Mesothelial cell of epicardium (in vitro differentiated cells): ENCODE measurements around the gene NKG7. TPM values are rescaled to one million over a fixed set of nuclear protein-coding genes. Genes with fewer than 3 reads are reported as not detected.

ENCODE experiments used
- DNase-seq, 2 experiments: peaks; one replicate each; pipeline ENCODE4 v3.0.0; 2021; ENCODE audit warnings: low spot score in 2 of 2; ENCODE audit not compliant: unreplicated experiment in 2 of 2
- H3K27ac Mint-ChIP-seq: 2 replicates; pipeline ENCODE4 v1.8.0; 2021; ENCODE audit warnings: mixed read lengths
- H3K27me3 Mint-ChIP-seq: 2 replicates; pipeline ENCODE4 v1.8.0; 2021; ENCODE audit warnings: low read depth, mixed read lengths
- H3K36me3 Mint-ChIP-seq: 2 replicates; pipeline ENCODE4 v1.8.0; 2021; ENCODE audit warnings: mixed read lengths
- H3K4me1 Mint-ChIP-seq: 2 replicates; pipeline ENCODE4 v1.8.0; 2021; ENCODE audit warnings: mixed read lengths
- H3K4me3 Mint-ChIP-seq: 2 replicates; pipeline ENCODE4 v1.8.0; 2021; ENCODE audit warnings: mild to moderate bottlenecking, moderate library complexity, mixed read lengths
- H3K9me3 Mint-ChIP-seq: 2 replicates; pipeline ENCODE4 v1.8.0; 2021; ENCODE audit warnings: mixed read lengths
- total RNA-seq: library from RNA; stranded (reverse); gene quantifications from 3 replicates; pipeline ENCODE4 v1.2.1, GENCODE V29; 2021
- TF ChIP-seq, protein P1 (sequence below): fragments of 200-600 bp; sonication (generic); IDR thresholded peaks from one replicate; pipeline ENCODE4 v1.5.0; 2021; ENCODE audit warnings: antibody characterized with exemption; ENCODE audit not compliant: unreplicated experiment

The NKG7 gene
- total RNA-seq, 1 donor from 2014 or later: not detected

DNA sequence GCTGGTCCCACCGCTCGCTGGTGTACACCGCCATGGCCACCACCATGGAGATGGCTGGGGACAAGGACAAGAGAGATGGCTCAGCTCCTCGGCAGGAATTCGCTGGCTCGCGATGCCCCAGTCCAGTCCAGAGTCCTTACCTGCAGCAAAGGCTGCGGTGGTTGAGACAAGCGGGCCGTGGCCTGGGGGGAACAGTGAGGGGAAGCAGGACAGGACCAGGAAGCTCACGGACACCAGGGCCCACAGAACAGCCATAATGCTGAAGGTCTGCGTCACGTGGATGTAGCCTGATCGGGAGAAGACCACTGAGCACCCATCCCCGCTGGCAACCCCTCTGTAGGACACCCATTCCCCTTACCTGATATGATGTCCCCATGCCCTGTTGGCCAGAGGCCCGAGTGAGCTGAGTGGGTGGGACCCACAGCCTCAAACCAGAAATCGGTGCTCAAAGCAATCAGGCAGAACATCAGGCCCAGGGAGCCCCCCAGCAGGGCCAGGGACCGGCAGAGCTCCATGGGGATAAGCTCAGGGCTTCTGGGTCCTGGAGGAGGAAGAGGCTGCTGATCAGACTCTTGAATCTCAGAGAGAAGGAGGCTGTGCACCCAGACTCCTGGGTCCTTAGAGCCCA lies 319 bp downstream of the NKG7 start:
- H3K9me3 Mint-ChIP-seq: no peaks in the 10 kb centered on the region
- H3K27ac Mint-ChIP-seq: no peak overlapping the region
- TF ChIP-seq, protein P1, sequence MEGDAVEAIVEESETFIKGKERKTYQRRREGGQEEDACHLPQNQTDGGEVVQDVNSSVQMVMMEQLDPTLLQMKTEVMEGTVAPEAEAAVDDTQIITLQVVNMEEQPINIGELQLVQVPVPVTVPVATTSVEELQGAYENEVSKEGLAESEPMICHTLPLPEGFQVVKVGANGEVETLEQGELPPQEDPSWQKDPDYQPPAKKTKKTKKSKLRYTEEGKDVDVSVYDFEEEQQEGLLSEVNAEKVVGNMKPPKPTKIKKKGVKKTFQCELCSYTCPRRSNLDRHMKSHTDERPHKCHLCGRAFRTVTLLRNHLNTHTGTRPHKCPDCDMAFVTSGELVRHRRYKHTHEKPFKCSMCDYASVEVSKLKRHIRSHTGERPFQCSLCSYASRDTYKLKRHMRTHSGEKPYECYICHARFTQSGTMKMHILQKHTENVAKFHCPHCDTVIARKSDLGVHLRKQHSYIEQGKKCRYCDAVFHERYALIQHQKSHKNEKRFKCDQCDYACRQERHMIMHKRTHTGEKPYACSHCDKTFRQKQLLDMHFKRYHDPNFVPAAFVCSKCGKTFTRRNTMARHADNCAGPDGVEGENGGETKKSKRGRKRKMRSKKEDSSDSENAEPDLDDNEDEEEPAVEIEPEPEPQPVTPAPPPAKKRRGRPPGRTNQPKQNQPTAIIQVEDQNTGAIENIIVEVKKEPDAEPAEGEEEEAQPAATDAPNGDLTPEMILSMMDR: no peak
- DNase-seq: no peak
- no peak overlapping the region for H3K4me3 Mint-ChIP-seq
- H3K4me1 Mint-ChIP-seq: peaks cover 5% of the 10 kb centered on the region
- no peaks in the 10 kb centered on the region for H3K36me3 Mint-ChIP-seq
- peaks cover 19% of the 10 kb centered on the region for H3K27me3 Mint-ChIP-seq

GRCh38 chr19:51371186-51371690 lies 1.2 kb downstream of the NKG7 start:
- peaks cover 19% of the 10 kb centered on the region for H3K27me3 Mint-ChIP-seq
- no peaks in the 10 kb centered on the region for H3K36me3 Mint-ChIP-seq
- no peak overlapping the region for H3K4me3 Mint-ChIP-seq
- no peak overlapping the region for H3K27ac Mint-ChIP-seq
- peaks cover 5% of the 10 kb centered on the region for H3K4me1 Mint-ChIP-seq
- no peak for DNase-seq
- no peaks in the 10 kb centered on the region for H3K9me3 Mint-ChIP-seq
- TF ChIP-seq, protein P1: no peak

- H3K9me3 Mint-ChIP-seq: no peaks in the 10 kb centered on the region
- no peak for DNase-seq
- no peak overlapping the region for H3K27ac Mint-ChIP-seq
- peak overlapping the region; percentile 22 for H3K4me3 Mint-ChIP-seq
- peaks cover 12% of the 10 kb centered on the region for H3K4me1 Mint-ChIP-seq
- peaks cover 19% of the 10 kb centered on the region for H3K27me3 Mint-ChIP-seq
- TF ChIP-seq, protein P1: no peak
- H3K36me3 Mint-ChIP-seq: no peaks in the 10 kb centered on the region
These were observed 2.2 kb downstream of the NKG7 start for GRCh38 chr19:51370230-51370629.

GRCh38 chr19:51368366-51369282 lies 3.8 kb downstream of the NKG7 start, which contains the start of gene CLDND2:
TSS of gene CLDND2 (minus strand) at chr19:51369003. CDS start at chr19:51368577, 426 bp downstream.
- H3K36me3 Mint-ChIP-seq: no peaks in the 10 kb centered on the region
- peaks cover 16% of the 10 kb centered on the region for H3K27me3 Mint-ChIP-seq
- DNase-seq: no peak

More at GRCh38 chr19:51368366-51369282, 3.8 kb downstream of the NKG7 start, which contains the start of gene CLDND2:
- peaks cover 24% of the 10 kb centered on the region for H3K4me1 Mint-ChIP-seq
- H3K4me3 Mint-ChIP-seq: peak within 1 kb of the TSS; percentile 85
- TF ChIP-seq, protein P1: no peak
- H3K9me3 Mint-ChIP-seq: no peaks in the 10 kb centered on the region
- peak within 1 kb of the TSS; percentile 96 for H3K27ac Mint-ChIP-seq
